Measurements from ENCODE around the gene ACTR10. TPM values are rescaled to one million over a fixed set of nuclear protein-coding genes. Genes with fewer than 3 reads are reported as not detected.

The ACTR10 gene
- total RNA-seq, 1 donor from 2014 or later: 98.7 TPM

GRCh38 chr14:58274881-58275280 lies 74.9 kb downstream of the ACTR10 start:
- Histone ChIP-seq H3K4me1 (ENCODE audit: insufficient read depth, low read length) (no peaks in the 10 kb centered on the region), H3K79me2 (ENCODE audit: insufficient read depth, low read length) (peaks cover 80% of the 10 kb centered on the region), H3K9me3 (ENCODE audit: insufficient read depth, low read depth, low read length) (no peaks in the 10 kb centered on the region), H2AFZ (ENCODE audit: low read depth, low read length) (no peak overlapping the region), H3K27ac (ENCODE audit: low read depth, low read length) (no peak overlapping the region), H3K27me3 (ENCODE audit: insufficient read depth, low read length) (no peaks in the 10 kb centered on the region), H3K36me3 (ENCODE audit: insufficient read depth, low read length) (peaks cover 29% of the 10 kb centered on the region), H4K20me1 (ENCODE audit: insufficient read depth, low read length) (peaks cover 45% of the 10 kb centered on the region), H3K9ac (ENCODE audit: low read length) (no peak overlapping the region), H3K4me3 (ENCODE audit: insufficient read depth, low read depth, low read length) (no peak overlapping the region), H3K4me2 (ENCODE audit: low read length) (no peak overlapping the region)
- Mint-ChIP-seq H3K9me3 (ENCODE audit: unreplicated experiment) (no peaks in the 10 kb centered on the region), H3K4me3 (ENCODE audit: unreplicated experiment) (peak overlapping the region; percentile 9), H3K27ac (ENCODE audit: unreplicated experiment) (no peak overlapping the region), H3K27me3 (ENCODE audit: low read depth, unreplicated experiment) (no peaks in the 10 kb centered on the region), H3K4me1 (ENCODE audit: low read depth, unreplicated experiment) (peaks cover 8% of the 10 kb centered on the region), H3K36me3 (ENCODE audit: low read depth, unreplicated experiment) (peaks cover 4% of the 10 kb centered on the region)
- TF ChIP-seq EZH2 (IDR thresholded peaks at IDR 0.05; ENCODE audit: insufficient read depth, low read length): no peak
- no peak for TF ChIP-seq CTCF (IDR thresholded peaks at IDR 0.05; ENCODE audit: insufficient read depth, low read depth, low read length)
- no peak for FAIRE-seq
- DNase-seq (ENCODE audit: low read depth): no peak

GRCh38 chr14:58275527-58276190 lies 75.7 kb downstream of the ACTR10 start:
- Histone ChIP-seq H3K79me2 (ENCODE audit: insufficient read depth, low read length) (peaks cover 88% of the 10 kb centered on the region), H3K27ac (ENCODE audit: low read depth, low read length) (no peak overlapping the region), H3K36me3 (ENCODE audit: insufficient read depth, low read length) (peaks cover 24% of the 10 kb centered on the region)

More at GRCh38 chr14:58275527-58276190, 75.7 kb downstream of the ACTR10 start:
- TF ChIP-seq CTCF (IDR thresholded peaks at IDR 0.05; ENCODE audit: insufficient read depth, low read depth, low read length) (no peak), EZH2 (IDR thresholded peaks at IDR 0.05; ENCODE audit: insufficient read depth, low read length) (no peak)
- DNase-seq (ENCODE audit: low read depth): no peak
- no peak overlapping the region for H3K27ac Mint-ChIP-seq (ENCODE audit: unreplicated experiment)
- no peaks in the 10 kb centered on the region for H3K9me3 ChIP-seq (ENCODE audit: insufficient read depth, low read depth, low read length)
- H3K4me2 ChIP-seq (ENCODE audit: low read length): no peak overlapping the region
- H4K20me1 ChIP-seq (ENCODE audit: insufficient read depth, low read length): peaks cover 49% of the 10 kb centered on the region
- peak; percentile 5 for FAIRE-seq
- no peaks in the 10 kb centered on the region for H3K27me3 Mint-ChIP-seq (ENCODE audit: low read depth, unreplicated experiment)
- no peaks in the 10 kb centered on the region for H3K36me3 Mint-ChIP-seq (ENCODE audit: low read depth, unreplicated experiment)
- no peaks in the 10 kb centered on the region for H3K27me3 ChIP-seq (ENCODE audit: insufficient read depth, low read length)
- H3K4me1 Mint-ChIP-seq (ENCODE audit: low read depth, unreplicated experiment): peaks cover 11% of the 10 kb centered on the region
- no peak overlapping the region for H2AFZ ChIP-seq (ENCODE audit: low read depth, low read length)
- no peak overlapping the region for H3K4me3 Mint-ChIP-seq (ENCODE audit: unreplicated experiment)
- no peak overlapping the region for H3K9ac ChIP-seq (ENCODE audit: low read length)
- H3K4me3 ChIP-seq (ENCODE audit: insufficient read depth, low read depth, low read length): no peak overlapping the region
- H3K4me1 ChIP-seq (ENCODE audit: insufficient read depth, low read length): peaks cover under 1% of the 10 kb centered on the region
- H3K9me3 Mint-ChIP-seq (ENCODE audit: unreplicated experiment): no peaks in the 10 kb centered on the region
